ENCODE measurements around the gene GLS2.

GRCh38 chr12:56488041-56488955 is at the start of gene GLS2:
- TF ChIP-seq NFIC (IDR thresholded peaks at IDR 0.05) (no peak), E2F5 (CRISPR knock-in tag; IDR thresholded peaks at IDR 0.05) (no peak), HMG20B (CRISPR knock-in tag; IDR thresholded peaks at IDR 0.05) (no peak), RNF2 (IDR thresholded peaks at IDR 0.05) (no peak), RBBP5 (IDR thresholded peaks at IDR 0.05; ENCODE audit: borderline replicate concordance, insufficient read depth, low read length, poor library complexity, severe bottlenecking) (no peak)
- TF ChIP-seq, protein P1, sequence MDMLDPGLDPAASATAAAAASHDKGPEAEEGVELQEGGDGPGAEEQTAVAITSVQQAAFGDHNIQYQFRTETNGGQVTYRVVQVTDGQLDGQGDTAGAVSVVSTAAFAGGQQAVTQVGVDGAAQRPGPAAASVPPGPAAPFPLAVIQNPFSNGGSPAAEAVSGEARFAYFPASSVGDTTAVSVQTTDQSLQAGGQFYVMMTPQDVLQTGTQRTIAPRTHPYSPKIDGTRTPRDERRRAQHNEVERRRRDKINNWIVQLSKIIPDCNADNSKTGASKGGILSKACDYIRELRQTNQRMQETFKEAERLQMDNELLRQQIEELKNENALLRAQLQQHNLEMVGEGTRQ (CRISPR knock-in tag; IDR thresholded peaks at IDR 0.05) = no peak

All from K562 (cell line).